Pancreas (tissue), 10 donors: ENCODE data around the gene ST3GAL5. TPM values are rescaled to one million over a fixed set of nuclear protein-coding genes. Genes with fewer than 3 reads are reported as not detected.

Experiments used
- ATAC-seq, 4 donors: fragments of 200-7000 bp; cut with Tn5 transposase; one replicate each; pipeline versions ENCODE4 v1.8.0 to v1.9.1; 2020; ENCODE audit warnings: mild to moderate bottlenecking in 4 of 4, moderate library complexity in 4 of 4
- DNase-seq, 6 donors: peaks; one replicate each; pipeline ENCODE4 v3.0.0-alpha.2; 2020
- FAIRE-seq: peaks from 2 replicates; lab custom pipeline; 2012; peaks lifted over from hg19 to GRCh38; lab: Jason Lieb, UNC
- H3K27ac ChIP-seq, 4 donors: fragments of 200-600 bp; sonication (generic); 1 replicate in 3 of 4; 2 replicates in 1 of 4; pipeline versions ENCODE4 v1.5.0 to v1.8.0; 2020
- H3K27me3 ChIP-seq, 4 donors: fragments of 200-600 bp; one replicate each; pipeline ENCODE4 v1.8.0; 2021
- H3K36me3 ChIP-seq, 3 donors: fragments of 200-600 bp; sonication (generic) in 1 of 3; one replicate each; pipeline versions ENCODE4 v1.5.0 to v1.8.0; 2020 to 2021
- H3K4me1 ChIP-seq, 3 donors: fragments of 200-600 bp; one replicate each; pipeline ENCODE4 v1.8.0; 2021
- H3K4me3 ChIP-seq, 4 donors: fragments of 200-600 bp; sonication (generic) in 2 of 4; one replicate each; pipeline versions ENCODE4 v1.5.0 to v1.8.0; 2020 to 2021
- H3K9me3 ChIP-seq, 4 donors: fragments of 200-600 bp; one replicate each; pipeline ENCODE4 v1.8.0; 2021
- WGBS, 2 donors: extraction: QIAGEN DNeasy Blood & Tissue Kit; methylation state at CpG; one replicate each; pipeline ENCODE4 v1.1.7; 2013; 5-methylcytosine and 5-hydroxymethylcytosine counted together
- intact Hi-C, 3 donors: fragments of 100-400 bp; cut with DNase I; formaldehyde crosslinking; loops; one replicate each; pipeline versions ENCODE4 v1.11.1 to v1.14.2; 2022
- polyA plus RNA-seq, 2 donors: library from polyadenylated mRNA; stranded (reverse); fragments of 200-250 nt; gene quantifications; one replicate each; pipeline ENCODE4 v1.2.3, GENCODE V29; 2013
- total RNA-seq, 6 donors: library from RNA; stranded (reverse); fragmentation: NEBNext Ultra II Directional in 4 of 6; extraction: Animal tissue kit (Norgen Biotek cat#: 25700) in 4 of 6; gene quantifications; one replicate each; pipeline versions ENCODE4 v1.2.1 to v1.2.4, GENCODE V29; 2021 to 2023
- TF ChIP-seq, protein P1 (sequence below), 4 donors: fragments of 200-600 bp; sonication (generic) in 3 of 4; IDR thresholded peaks; one replicate each; pipeline versions ENCODE4 v1.5.0 to v1.8.0; 2021; ENCODE audit warnings: antibody characterized with exemption in 4 of 4
- donor health status: healthy with polysubstance abuse.
- donor health status: DM: no; HTN: no; CAD: no; lungs with moderate emphysema.
- donor health status: DM: no; HTN: no; CAD: no.
- donor health status: control.
- donor health status: control.
- donor health status: Bipolar disorder and iron deficiency.
- donor health status: DM: yes; HTN: yes; CAD: no.
- donor health status: DM: no; HTN: no; CAD: no.
- donor health status: DM: no; HTN: no; CAD: no.
- donor health status: DM: yes; HTN: yes; CAD: no.

Gene ST3GAL5
- total and polyA plus RNA-seq, 8 donors = 4.4 to 14.5 (median 6.9) TPM

- 90 to 96% methylated on average over 1 of the region's 1 CpG for WGBS, 2 donors
- Histone ChIP-seq H3K9me3 (no peaks in the 10 kb centered on the region), H3K36me3 (no peaks in the 10 kb centered on the region), H3K27me3 (no peaks in the 10 kb centered on the region), H3K4me3 (no peak overlapping the region), H3K4me1 (no peaks in the 10 kb centered on the region), H3K27ac (no peak overlapping the region)
- FAIRE-seq = no peak
- DNase-seq = no peak
- intact Hi-C loops = no loop called here
- TF ChIP-seq, protein P1, sequence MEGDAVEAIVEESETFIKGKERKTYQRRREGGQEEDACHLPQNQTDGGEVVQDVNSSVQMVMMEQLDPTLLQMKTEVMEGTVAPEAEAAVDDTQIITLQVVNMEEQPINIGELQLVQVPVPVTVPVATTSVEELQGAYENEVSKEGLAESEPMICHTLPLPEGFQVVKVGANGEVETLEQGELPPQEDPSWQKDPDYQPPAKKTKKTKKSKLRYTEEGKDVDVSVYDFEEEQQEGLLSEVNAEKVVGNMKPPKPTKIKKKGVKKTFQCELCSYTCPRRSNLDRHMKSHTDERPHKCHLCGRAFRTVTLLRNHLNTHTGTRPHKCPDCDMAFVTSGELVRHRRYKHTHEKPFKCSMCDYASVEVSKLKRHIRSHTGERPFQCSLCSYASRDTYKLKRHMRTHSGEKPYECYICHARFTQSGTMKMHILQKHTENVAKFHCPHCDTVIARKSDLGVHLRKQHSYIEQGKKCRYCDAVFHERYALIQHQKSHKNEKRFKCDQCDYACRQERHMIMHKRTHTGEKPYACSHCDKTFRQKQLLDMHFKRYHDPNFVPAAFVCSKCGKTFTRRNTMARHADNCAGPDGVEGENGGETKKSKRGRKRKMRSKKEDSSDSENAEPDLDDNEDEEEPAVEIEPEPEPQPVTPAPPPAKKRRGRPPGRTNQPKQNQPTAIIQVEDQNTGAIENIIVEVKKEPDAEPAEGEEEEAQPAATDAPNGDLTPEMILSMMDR (IDR thresholded peaks at IDR 0.05) = no peak
- peak in 1 of 4 donors; percentile 41 for ATAC-seq
These were observed 19.7 kb upstream of the ST3GAL5 start for GRCh38 chr2:85908506-85908905.

DNA sequence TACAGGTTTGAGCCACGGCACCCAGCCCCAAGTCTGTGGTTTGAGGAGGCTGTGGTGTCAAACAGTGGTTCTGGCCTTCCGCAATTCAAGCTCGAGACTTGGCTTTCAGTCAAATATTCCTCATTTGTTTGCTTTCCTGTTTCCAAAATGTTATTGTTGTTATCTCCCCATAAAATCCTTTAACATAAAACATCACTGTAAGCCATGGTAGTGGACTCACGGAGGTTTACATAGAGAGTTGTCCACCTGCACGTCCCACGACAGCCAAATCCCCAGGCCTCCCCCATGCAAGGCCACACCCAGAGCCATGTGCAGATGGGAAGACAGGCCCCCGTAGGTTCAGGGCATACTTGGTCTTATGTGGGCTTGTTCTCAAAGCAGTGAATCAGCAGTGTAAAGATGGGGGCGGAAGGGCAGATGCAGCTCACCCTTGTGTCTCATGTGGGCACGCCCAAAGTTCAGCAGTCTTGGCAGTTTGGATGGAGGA, 18.9 kb upstream of the ST3GAL5 start:
- Histone ChIP-seq H3K4me3 (no peak overlapping the region), H3K27ac (no peak overlapping the region), H3K27me3 (no peaks in the 10 kb centered on the region), H3K4me1 (no peaks in the 10 kb centered on the region), H3K36me3 (no peaks in the 10 kb centered on the region), H3K9me3 (no peaks in the 10 kb centered on the region)
- TF ChIP-seq, protein P1 (IDR thresholded peaks at IDR 0.05) = no peak
- FAIRE-seq (no peak), DNase-seq (no peak), ATAC-seq (no peak)
- intact Hi-C loops = no loop called here
- 80 to 86% methylated on average over 9 of the region's 9 CpGs for WGBS, 2 donors

DNA sequence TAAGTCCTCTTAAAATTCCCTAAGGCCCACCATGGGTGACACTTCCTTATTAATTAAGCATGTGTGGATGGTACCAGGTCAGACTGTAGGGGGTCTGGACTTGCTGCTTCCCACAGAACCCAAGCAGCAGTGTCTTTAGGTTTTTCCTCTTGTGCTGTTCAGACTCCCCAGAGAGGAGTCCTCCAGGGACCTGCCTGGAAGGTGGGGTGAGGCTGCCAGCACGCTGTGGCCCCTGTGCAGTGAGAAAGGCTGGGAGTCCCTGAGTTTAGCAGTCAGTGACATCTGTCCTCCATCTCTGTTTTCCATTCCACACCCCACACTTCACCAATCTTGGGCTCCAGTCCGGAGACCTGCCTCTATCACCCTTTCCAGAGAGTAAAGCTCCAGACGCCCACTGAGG, 18.0 kb upstream of the ST3GAL5 start:
- H3K36me3 ChIP-seq = no peaks in the 10 kb centered on the region
- TF ChIP-seq, protein P1 (IDR thresholded peaks at IDR 0.05) = no peak
- H3K4me3 ChIP-seq = no peak overlapping the region
- H3K9me3 ChIP-seq = no peaks in the 10 kb centered on the region
- H3K27ac ChIP-seq = no peak overlapping the region
- intact Hi-C loops = no loop called here
- no peaks in the 10 kb centered on the region for H3K4me1 ChIP-seq
- FAIRE-seq = no peak
- no peaks in the 10 kb centered on the region for H3K27me3 ChIP-seq
- WGBS, 2 donors = 89 to 90% methylated on average over 3 of the region's 3 CpGs
- DNase-seq = no peak
- no peak for ATAC-seq

DNA sequence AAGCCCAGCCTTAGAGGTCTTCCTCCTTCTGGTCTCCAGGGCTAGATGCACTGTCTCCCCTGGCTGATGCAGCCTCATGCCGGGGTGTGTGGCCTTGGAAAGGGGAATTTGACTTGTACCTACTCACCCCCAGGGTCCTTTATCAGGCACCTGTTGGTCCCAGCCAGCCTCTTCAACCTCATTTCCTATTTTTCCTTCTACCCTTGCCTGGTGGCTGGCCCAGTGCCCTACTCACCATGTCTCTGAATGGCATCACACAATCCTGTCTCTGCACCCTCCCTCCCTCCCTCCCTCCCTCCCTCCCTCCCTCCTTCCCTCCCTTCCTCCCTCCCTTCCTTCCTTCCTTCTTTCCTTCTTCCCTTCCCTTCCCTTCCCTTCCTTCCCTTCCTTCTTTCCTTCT, 17.1 kb upstream of the ST3GAL5 start:
- Histone ChIP-seq H3K4me3 (no peak overlapping the region), H3K27me3 (no peaks in the 10 kb centered on the region), H3K27ac (no peak overlapping the region), H3K4me1 (no peaks in the 10 kb centered on the region), H3K9me3 (no peaks in the 10 kb centered on the region), H3K36me3 (no peaks in the 10 kb centered on the region)
- intact Hi-C loops = no loop called here
- DNase-seq = no peak
- ATAC-seq = no peak
- 51 to 63% methylated on average over 1 of the region's 1 CpG for WGBS, 2 donors
- FAIRE-seq = no peak
- TF ChIP-seq, protein P1 (IDR thresholded peaks at IDR 0.05) = no peak

DNA sequence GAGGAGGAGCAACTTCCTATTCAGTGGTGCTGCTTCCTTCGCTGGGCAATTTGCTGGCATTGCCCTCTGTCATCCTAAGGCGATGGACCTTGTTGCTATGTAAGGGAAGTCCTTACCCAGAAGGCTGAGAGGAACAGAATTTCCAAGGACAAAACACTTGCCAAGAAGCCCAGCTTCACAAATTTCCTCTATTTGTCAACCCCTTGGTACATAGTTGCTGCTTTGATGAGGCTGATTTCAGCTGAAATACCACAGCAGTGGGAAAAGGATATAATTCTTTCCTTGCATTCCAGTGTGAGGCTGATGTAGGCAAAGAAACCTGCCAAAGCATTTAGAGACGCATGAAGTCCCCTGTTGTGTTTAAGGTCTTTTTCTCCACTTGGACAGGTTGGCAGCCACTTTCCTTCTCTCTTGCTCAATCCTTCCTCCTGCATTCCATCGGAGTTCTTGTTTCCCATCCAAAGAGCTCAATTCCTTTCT, 16.4 kb upstream of the ST3GAL5 start:
- ATAC-seq (peak in 3 of 4 donors; percentile 26 to 49 (median 39)), FAIRE-seq (no peak)
- no peak overlapping the region for H3K27ac ChIP-seq

More for the DNA sequence above, 16.4 kb upstream of the ST3GAL5 start:
- Histone ChIP-seq H3K4me1 (no peaks in the 10 kb centered on the region), H3K9me3 (no peaks in the 10 kb centered on the region), H3K4me3 (no peak overlapping the region), H3K27me3 (no peaks in the 10 kb centered on the region), H3K36me3 (no peaks in the 10 kb centered on the region)
- intact Hi-C loops = no loop called here
- TF ChIP-seq, protein P1 (IDR thresholded peaks at IDR 0.05) = no peak
- WGBS, 2 donors = 62 to 63% methylated on average over 4 of the region's 4 CpGs
- DNase-seq = no peak
